MM.1S (cell line): ENCODE data around the gene MACROD2.

Source experiments
- EZH2 ChIP-seq: fragments of 300-600 bp; sonication (generic); optimal IDR thresholded peaks from 2 replicates; pipeline ENCODE3; 2017; ENCODE audit warnings: low read depth, mild to moderate bottlenecking, antibody characterized with exemption, low read length, mixed read lengths
- EZH2phosphoT487 ChIP-seq: fragments of 300-600 bp; sonication (generic); IDR thresholded peaks from 2 replicates; pipeline ENCODE4 v1.6.1; 2018; ENCODE audit warnings: antibody characterized with exemption, low read length
- TF ChIP-seq, protein P1 (sequence below): fragments of 300-600 bp; sonication (generic); IDR thresholded peaks from 2 replicates; pipeline ENCODE4 v1.5.1; 2016; ENCODE audit warnings: antibody characterized with exemption, low read length, mixed read lengths

GRCh38 chr20:14913896-14914620, 918.7 kb downstream of the MACROD2 start:
- TF ChIP-seq, protein P1, sequence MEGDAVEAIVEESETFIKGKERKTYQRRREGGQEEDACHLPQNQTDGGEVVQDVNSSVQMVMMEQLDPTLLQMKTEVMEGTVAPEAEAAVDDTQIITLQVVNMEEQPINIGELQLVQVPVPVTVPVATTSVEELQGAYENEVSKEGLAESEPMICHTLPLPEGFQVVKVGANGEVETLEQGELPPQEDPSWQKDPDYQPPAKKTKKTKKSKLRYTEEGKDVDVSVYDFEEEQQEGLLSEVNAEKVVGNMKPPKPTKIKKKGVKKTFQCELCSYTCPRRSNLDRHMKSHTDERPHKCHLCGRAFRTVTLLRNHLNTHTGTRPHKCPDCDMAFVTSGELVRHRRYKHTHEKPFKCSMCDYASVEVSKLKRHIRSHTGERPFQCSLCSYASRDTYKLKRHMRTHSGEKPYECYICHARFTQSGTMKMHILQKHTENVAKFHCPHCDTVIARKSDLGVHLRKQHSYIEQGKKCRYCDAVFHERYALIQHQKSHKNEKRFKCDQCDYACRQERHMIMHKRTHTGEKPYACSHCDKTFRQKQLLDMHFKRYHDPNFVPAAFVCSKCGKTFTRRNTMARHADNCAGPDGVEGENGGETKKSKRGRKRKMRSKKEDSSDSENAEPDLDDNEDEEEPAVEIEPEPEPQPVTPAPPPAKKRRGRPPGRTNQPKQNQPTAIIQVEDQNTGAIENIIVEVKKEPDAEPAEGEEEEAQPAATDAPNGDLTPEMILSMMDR, result no peak
- TF ChIP-seq EZH2phosphoT487 (no peak), EZH2 (no peak)
